ENCODE data around the gene ARPC4. TPM values are rescaled to one million over a fixed set of nuclear protein-coding genes. Genes with fewer than 3 reads are reported as not detected.
"Not testable (repeated sequence)": the region's sequence is repeated elsewhere in the genome, so short reads cannot be mapped to it uniquely, and the experiment has no call there.

Gene ARPC4
- polyA plus RNA-seq, 1 donor, result 73.9 TPM

GRCh38 chr3:9770276-9770812 lies 22.5 kb upstream of the ARPC4 start:
- peak; percentile 69 for DNase-seq

- DNase-seq, result not testable (repeated sequence)
Observed at GRCh38 chr3:9771007-9771406, 21.9 kb upstream of the ARPC4 start.

DNA sequence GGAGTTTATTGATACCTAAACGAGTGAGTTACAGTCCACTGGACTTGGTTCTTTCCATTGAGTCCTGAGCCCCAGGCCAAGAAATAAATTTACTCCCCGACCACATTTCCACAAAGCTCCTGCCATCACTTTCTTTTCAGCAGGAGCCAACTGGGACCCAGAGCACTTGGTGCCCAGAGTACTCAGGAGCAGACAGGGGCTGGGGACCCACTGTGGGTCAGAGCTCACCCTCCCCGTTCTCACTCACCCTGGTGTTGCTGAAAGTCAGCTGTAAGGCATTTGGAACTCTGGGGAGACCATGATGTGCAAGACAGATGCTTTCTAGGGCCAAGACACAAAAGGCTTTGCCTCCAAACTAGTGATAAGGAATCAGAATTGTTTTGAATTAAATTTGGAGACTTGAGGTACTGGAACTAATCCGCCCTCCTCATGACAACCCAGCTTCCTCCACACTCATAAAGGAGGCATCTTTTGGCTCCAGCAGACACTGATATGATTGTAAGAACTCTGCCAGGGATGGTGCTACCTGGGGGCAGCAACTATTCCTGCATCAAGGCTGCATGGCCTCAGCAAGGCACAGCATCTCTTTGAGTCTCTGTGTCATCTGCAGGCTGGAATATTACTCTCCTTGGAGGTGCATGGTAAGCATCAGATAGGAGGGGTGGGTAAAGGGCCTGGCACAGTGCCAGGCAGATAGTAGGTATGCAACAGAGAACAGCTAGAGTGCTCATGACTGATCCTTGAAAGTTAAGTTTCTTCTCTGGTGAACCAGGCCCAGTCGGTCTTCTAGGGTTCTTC lies 15.8 kb upstream of the ARPC4 start:
- no peak for DNase-seq

DNA sequence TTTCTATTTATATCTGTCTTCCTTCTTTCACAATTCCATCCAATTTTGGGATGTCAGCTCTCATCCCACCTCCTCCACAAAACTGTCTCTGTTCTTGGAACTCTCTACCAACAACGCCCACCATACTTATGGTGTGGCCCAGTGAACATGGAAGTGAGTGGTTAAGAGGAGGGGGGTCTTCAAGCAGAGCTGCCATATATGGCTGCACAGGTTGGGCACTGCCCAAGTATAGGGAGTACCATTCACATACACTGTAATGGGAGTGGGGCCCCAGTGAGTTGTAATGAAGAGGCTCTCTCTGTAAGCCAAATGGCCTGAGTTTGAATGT lies 15.2 kb upstream of the ARPC4 start:
- no peak for DNase-seq

GRCh38 chr3:9778143-9779074 lies 14.5 kb upstream of the ARPC4 start:
- DNase-seq, result no peak

- no peak for DNase-seq
Observed at GRCh38 chr3:9779075-9779593, 13.7 kb upstream of the ARPC4 start.

DNA sequence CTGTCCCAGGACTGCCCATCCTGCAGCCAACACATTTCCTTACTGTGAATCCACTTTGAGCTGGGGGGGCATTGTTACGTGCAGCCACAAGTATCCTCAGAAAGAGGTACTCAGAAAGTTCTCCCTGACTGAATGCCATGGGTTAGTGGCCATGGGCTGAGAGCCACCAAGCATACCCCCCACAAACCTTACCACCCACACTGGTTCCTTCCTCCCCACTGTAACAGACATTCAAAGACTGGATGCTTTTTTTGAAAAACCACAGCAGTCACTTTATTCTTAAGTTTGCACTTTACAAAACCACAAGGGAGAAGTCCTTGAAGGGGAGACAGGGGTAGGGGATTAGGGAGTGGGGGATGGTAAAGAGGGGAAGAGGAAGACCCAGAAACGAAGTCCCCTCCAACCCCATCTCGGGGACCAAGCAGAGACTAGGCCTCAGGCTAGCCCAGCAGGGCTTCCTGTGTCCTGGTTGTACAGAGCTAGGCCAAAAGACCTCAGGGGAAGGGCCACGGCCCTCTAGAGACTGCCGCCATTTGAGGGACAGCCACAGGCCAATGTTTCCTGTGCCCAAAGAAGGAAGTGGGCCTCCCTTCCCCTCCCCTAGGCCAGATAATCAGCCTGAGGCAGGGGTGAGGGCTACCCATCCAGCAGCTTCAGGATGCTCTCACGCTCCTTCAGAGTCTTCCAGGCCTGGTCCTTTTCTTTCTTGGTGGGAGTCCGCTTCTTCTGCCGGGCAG lies 13.0 kb upstream of the ARPC4 start:
- DNase-seq, result no peak

GRCh38 chr3:9780458-9780812 lies 12.4 kb upstream of the ARPC4 start:
- DNase-seq, result no peak

- DNase-seq, result no peak
Observed at GRCh38 chr3:9780910-9781309, 12.0 kb upstream of the ARPC4 start.

- no peak for DNase-seq
Observed at GRCh38 chr3:9781551-9781950, 11.3 kb upstream of the ARPC4 start.

GRCh38 chr3:9781978-9782603 lies 10.8 kb upstream of the ARPC4 start:
- no peak for DNase-seq

GRCh38 chr3:9782770-9783169 lies 10.1 kb upstream of the ARPC4 start:
- no peak for DNase-seq

GRCh38 chr3:9783954-9784353 lies 8.9 kb upstream of the ARPC4 start:
- no peak for DNase-seq

DNA sequence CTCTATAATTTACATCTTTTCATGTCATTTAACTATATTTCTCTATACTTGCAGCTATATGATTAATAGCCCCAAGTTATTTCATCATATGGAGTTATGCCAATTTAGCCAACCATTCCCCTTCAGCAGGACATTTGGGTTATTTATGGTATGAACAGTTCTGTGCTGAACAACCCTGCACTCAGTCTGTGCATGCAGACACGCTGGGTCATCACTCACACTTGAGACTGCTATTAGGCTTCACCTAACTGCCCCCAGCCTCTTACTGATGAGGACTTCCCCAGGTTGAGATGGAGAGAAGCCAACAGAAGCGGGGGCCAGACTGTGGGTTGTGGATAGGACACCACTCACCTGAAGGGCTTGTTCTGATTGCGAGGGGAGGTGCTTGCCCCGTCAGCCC lies 7.9 kb upstream of the ARPC4 start:
- DNase-seq, result no peak

GRCh38 chr3:9785602-9786001 lies 7.3 kb upstream of the ARPC4 start:
- DNase-seq, result no peak

DNA sequence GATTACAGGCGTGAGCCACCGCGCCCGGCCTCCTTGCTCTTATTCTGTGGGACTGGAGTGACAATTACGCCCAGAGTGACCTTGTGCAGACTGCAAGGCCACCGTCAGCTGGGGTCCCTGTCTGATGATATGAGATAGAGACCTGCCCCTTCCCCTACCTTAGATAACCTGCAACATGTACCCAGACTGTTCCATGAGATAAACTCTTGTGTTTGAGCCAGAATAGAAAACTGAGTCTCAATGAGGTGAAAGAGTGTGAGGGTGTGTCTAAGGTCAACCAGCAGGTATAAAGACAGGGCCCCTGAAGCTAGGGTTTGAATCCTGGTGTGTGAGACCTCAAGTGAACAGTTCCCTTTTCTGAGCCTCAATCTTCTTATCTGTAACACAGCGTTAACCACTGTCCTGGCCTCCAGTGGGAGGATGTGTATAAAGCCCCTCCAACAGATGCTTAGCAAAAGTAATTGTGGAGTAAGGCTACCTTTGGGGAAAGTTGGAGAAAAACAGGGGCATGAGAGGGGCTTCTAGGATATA lies 6.6 kb upstream of the ARPC4 start:
- DNase-seq, result no peak

DNA sequence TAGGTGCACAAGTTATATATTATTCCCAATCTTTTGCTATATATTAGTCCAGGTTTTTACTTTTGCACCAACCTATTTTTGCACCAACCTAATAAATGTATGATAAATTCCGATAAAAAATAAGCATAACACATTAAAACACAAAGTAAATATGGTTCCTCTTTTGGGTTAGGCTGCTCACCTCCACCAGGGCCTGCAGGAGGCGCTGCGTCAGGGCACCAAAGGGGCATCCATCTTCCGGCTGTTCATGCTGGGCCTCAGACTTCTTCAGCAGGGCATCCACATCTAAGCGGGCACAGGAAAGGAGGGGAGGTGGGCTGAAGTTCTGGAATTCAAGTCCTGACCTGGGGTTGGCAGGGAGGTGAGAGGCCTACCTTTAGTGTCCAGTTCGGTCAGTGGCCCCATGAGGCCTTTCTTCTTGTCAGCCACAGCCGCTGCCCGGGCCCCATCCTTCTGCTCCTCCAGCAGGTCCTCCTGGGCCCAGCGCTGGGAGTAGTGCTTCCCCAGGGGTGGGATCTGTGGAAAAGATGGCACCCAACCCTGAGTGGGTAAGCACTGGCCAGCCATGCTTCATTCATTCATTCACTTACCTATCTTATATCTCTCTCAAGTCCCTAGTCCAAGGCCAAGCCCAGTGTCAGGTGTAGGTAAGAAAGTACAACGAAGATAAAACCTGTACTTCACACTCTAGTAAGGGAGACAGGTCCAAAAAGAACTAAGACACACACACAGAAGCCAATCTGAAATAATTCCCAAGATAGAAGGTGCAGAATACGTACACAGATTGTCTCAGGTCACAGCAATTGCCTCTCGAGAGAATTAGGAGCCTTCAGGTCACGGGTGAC lies 5.8 kb upstream of the ARPC4 start:
- DNase-seq, result no peak

DNA sequence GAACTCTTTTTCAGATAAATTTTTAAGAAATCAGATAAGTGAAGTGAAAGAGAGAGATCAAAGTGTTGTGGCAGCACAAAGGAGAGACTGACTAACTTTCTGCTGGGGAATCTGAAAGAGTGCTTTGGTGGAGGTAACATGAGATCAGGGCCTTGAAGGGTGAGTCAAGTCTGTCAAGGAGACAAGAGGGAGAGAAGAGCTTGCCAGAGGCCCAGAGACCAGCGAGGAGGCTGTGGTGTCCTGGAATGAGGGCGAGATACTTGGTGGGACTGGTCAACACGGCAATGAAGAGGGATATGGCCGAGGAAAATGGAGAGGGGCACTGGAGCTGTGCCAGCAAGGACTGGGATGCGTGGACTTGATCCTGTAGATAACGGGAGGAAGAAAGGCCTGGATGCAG lies 5.2 kb upstream of the ARPC4 start:
- DNase-seq, result no peak

GRCh38 chr3:9791127-9791526 lies 1.8 kb upstream of the ARPC4 start:
- DNase-seq, result no peak

DNA sequence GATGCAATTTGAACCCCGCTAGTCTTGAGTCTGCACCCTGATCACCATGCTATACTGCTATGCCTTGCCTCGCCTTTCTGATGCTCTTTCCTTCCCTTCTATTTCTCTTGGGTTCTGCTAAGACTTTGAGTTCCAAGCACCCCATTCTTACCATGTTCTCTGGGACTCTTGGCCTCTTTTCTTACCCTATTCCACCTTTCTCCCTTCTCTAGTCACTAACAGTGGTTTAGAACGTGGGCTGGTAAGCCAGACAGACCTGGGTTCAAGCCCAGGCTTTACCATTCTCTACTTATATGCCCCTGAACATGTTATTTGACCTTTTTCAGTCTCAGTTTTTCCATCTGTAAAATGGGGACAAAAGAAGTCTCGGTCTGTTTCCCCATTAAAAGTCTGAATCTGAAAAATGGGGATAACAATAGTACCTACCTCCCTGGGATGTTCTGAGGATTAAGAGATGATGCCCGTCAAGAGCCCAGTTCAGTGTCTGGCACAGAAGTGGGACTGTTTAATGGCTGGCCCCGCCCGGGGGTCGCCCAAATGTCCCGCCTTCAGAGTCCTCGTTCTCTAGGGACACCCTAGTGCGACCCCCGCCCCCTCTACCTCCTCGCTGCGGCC lies 985 bp upstream of the ARPC4 start:
- no peak for DNase-seq

Data from hindlimb muscle (tissue), 1 donor.